ENCODE measurements around the gene GLRX3.
A peak's percentile ranks its signal among the peaks of the same experiment; 100 is the strongest.

The GLRX3 gene

GRCh38 chr10:130121486-130122079, 14.6 kb upstream of the GLRX3 start:
- Histone ChIP-seq H3K36me3 (ENCODE audit: insufficient read depth, low read length) (no peaks in the 10 kb centered on the region), H3K4me1 (ENCODE audit: insufficient read depth, low read length) (no peaks in the 10 kb centered on the region), H3K9ac (ENCODE audit: low read depth, low read length) (no peak overlapping the region), H3K9me3 (ENCODE audit: control insufficient read depth, insufficient read depth, low read length) (no peaks in the 10 kb centered on the region)

- no peak overlapping the region for H3K9ac ChIP-seq (ENCODE audit: low read depth, low read length)
- no peaks in the 10 kb centered on the region for H3K36me3 ChIP-seq (ENCODE audit: insufficient read depth, low read length)
- H3K9me3 ChIP-seq (ENCODE audit: control insufficient read depth, insufficient read depth, low read length), result no peaks in the 10 kb centered on the region
- H3K4me1 ChIP-seq (ENCODE audit: insufficient read depth, low read length), result peaks cover 3% of the 10 kb centered on the region; the same call in 1 of the 2 replicates
Measured at GRCh38 chr10:130127364-130128061, 8.7 kb upstream of the GLRX3 start.

- no peaks in the 10 kb centered on the region for H3K36me3 ChIP-seq (ENCODE audit: insufficient read depth, low read length)
- no peak overlapping the region for H3K9ac ChIP-seq (ENCODE audit: low read depth, low read length)
- H3K9me3 ChIP-seq (ENCODE audit: control insufficient read depth, insufficient read depth, low read length), result no peaks in the 10 kb centered on the region
- H3K4me1 ChIP-seq (ENCODE audit: insufficient read depth, low read length), result peaks cover 3% of the 10 kb centered on the region; the same call in 1 of the 2 replicates
Measured at GRCh38 chr10:130128062-130128781, 8.0 kb upstream of the GLRX3 start.

GRCh38 chr10:130128922-130129321, 7.3 kb upstream of the GLRX3 start:
- Histone ChIP-seq H3K36me3 (ENCODE audit: insufficient read depth, low read length) (no peaks in the 10 kb centered on the region), H3K9ac (ENCODE audit: low read depth, low read length) (no peak overlapping the region), H3K4me1 (ENCODE audit: insufficient read depth, low read length) (peaks cover 3% of the 10 kb centered on the region; the same call in 1 of the 2 replicates), H3K9me3 (ENCODE audit: control insufficient read depth, insufficient read depth, low read length) (no peaks in the 10 kb centered on the region)

GRCh38 chr10:130135676-130136225, 440 bp upstream of the GLRX3 start:
- H3K36me3 ChIP-seq (ENCODE audit: insufficient read depth, low read length), result no peaks in the 10 kb centered on the region
- H3K9ac ChIP-seq (ENCODE audit: low read depth, low read length), result peak overlapping the region; percentile 76
- no peaks in the 10 kb centered on the region for H3K9me3 ChIP-seq (ENCODE audit: control insufficient read depth, insufficient read depth, low read length)
- no peaks in the 10 kb centered on the region; the same call in 1 of the 2 replicates for H3K4me1 ChIP-seq (ENCODE audit: insufficient read depth, low read length)

- peaks cover 9% of the 10 kb centered on the region for H3K4me1 ChIP-seq (ENCODE audit: insufficient read depth, low read length)
- no peaks in the 10 kb centered on the region for H3K36me3 ChIP-seq (ENCODE audit: insufficient read depth, low read length)
- H3K9ac ChIP-seq (ENCODE audit: low read depth, low read length), result peak overlapping the region; percentile 76
- H3K9me3 ChIP-seq (ENCODE audit: control insufficient read depth, insufficient read depth, low read length), result no peaks in the 10 kb centered on the region
Measured at GRCh38 chr10:130137090-130137448, 878 bp downstream of the GLRX3 start.

GRCh38 chr10:130137659-130138478, 1.7 kb downstream of the GLRX3 start:
- H3K9me3 ChIP-seq (ENCODE audit: control insufficient read depth, insufficient read depth, low read length), result no peaks in the 10 kb centered on the region
- H3K4me1 ChIP-seq (ENCODE audit: insufficient read depth, low read length), result peaks cover 17% of the 10 kb centered on the region
- H3K36me3 ChIP-seq (ENCODE audit: insufficient read depth, low read length), result no peaks in the 10 kb centered on the region
- H3K9ac ChIP-seq (ENCODE audit: low read depth, low read length), result peak overlapping the region; percentile 76; the same call in 1 of the 2 replicates

GRCh38 chr10:130138479-130138866, 2.3 kb downstream of the GLRX3 start:
- peak overlapping the region; percentile 22; the same call in 1 of the 2 replicates for H3K9ac ChIP-seq (ENCODE audit: low read depth, low read length)
- H3K36me3 ChIP-seq (ENCODE audit: insufficient read depth, low read length), result no peaks in the 10 kb centered on the region
- H3K9me3 ChIP-seq (ENCODE audit: control insufficient read depth, insufficient read depth, low read length), result no peaks in the 10 kb centered on the region
- H3K4me1 ChIP-seq (ENCODE audit: insufficient read depth, low read length), result peaks cover 21% of the 10 kb centered on the region

GRCh38 chr10:130140425-130140824, 4.2 kb downstream of the GLRX3 start:
- Histone ChIP-seq H3K4me1 (ENCODE audit: insufficient read depth, low read length) (peaks cover 21% of the 10 kb centered on the region), H3K9ac (ENCODE audit: low read depth, low read length) (no peak overlapping the region), H3K9me3 (ENCODE audit: control insufficient read depth, insufficient read depth, low read length) (no peaks in the 10 kb centered on the region), H3K36me3 (ENCODE audit: insufficient read depth, low read length) (no peaks in the 10 kb centered on the region)

GRCh38 chr10:130141038-130141437, 4.8 kb downstream of the GLRX3 start:
- Histone ChIP-seq H3K9me3 (ENCODE audit: control insufficient read depth, insufficient read depth, low read length) (no peaks in the 10 kb centered on the region), H3K36me3 (ENCODE audit: insufficient read depth, low read length) (0 out of 2 replicates have a peak, but pooled peaks cover 2% of the 10 kb centered on the region), H3K9ac (ENCODE audit: low read depth, low read length) (no peak overlapping the region), H3K4me1 (ENCODE audit: insufficient read depth, low read length) (peaks cover 21% of the 10 kb centered on the region)

- no peak overlapping the region for H3K9ac ChIP-seq (ENCODE audit: low read depth, low read length)
- no peaks in the 10 kb centered on the region for H3K9me3 ChIP-seq (ENCODE audit: control insufficient read depth, insufficient read depth, low read length)
- peaks cover 21% of the 10 kb centered on the region for H3K4me1 ChIP-seq (ENCODE audit: insufficient read depth, low read length)
- 0 out of 2 replicates have a peak, but pooled peaks cover 4% of the 10 kb centered on the region for H3K36me3 ChIP-seq (ENCODE audit: insufficient read depth, low read length)
Measured at GRCh38 chr10:130141460-130141859, 5.3 kb downstream of the GLRX3 start.

- Histone ChIP-seq H3K4me1 (ENCODE audit: insufficient read depth, low read length) (peaks cover 21% of the 10 kb centered on the region), H3K36me3 (ENCODE audit: insufficient read depth, low read length) (0 out of 2 replicates have a peak, but pooled peaks cover 4% of the 10 kb centered on the region), H3K9ac (ENCODE audit: low read depth, low read length) (no peak overlapping the region), H3K9me3 (ENCODE audit: control insufficient read depth, insufficient read depth, low read length) (no peaks in the 10 kb centered on the region)
Measured at GRCh38 chr10:130141878-130142277, 5.7 kb downstream of the GLRX3 start.

- Histone ChIP-seq H3K36me3 (ENCODE audit: insufficient read depth, low read length) (peaks cover 8% of the 10 kb centered on the region; the same call in 1 of the 2 replicates), H3K9me3 (ENCODE audit: control insufficient read depth, insufficient read depth, low read length) (no peaks in the 10 kb centered on the region), H3K4me1 (ENCODE audit: insufficient read depth, low read length) (peaks cover 20% of the 10 kb centered on the region), H3K9ac (ENCODE audit: low read depth, low read length) (no peak overlapping the region)
Measured at GRCh38 chr10:130146042-130146441, 9.9 kb downstream of the GLRX3 start.

Measured in ES-I3 (cell line).